OCI-LY1 (cell line): ENCODE results near the gene SLC38A3.

ENCODE experiments used
- EZH2 ChIP-seq: fragments of 200-600 bp; sonication (generic), shearing (Covaris generic); IDR thresholded peaks from 2 replicates; pipeline ENCODE4 v1.8.0; 2017; ENCODE audit warnings: borderline replicate concordance, mixed run types, mild to moderate bottlenecking, antibody characterized with exemption, low read length, moderate library complexity, mixed read lengths
- TF ChIP-seq, protein P1 (sequence below): fragments of 200-600 bp; sonication (generic), shearing (Covaris generic); IDR thresholded peaks from 2 replicates; pipeline ENCODE4 v1.5.1; 2017; ENCODE audit warnings: mild to moderate bottlenecking, antibody characterized with exemption, low read length, moderate library complexity, mixed read lengths

DNA sequence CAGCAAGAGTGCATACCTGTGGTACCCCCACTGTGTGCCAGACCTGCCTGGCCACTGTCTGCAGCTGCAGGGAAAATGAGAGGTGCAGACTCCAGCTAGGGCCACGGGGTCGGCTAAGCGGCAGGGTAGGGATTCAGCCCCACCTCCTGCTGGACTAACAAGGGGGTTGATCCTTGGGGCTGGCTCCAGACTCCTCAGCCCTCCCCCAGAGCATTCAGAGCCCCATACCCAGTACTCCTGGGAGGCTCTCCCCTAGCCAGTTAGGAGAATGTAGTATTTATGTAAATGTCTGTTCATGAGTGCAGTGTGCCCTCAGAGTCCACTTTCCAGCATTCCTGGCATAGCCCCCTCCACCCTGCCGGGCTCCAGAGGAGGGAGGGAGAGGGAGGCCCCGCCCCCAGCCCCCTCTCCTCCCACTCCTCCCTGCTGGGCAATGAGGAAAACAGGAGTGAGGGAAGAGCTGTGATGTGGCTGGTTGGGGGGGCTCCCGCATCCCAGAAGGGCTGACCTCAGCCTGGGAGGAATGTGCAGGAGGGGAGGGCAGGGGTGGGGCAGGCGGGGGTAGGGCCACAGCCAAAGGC lies 59.4 kb downstream of the SLC38A3 start:
- TF ChIP-seq, protein P1, sequence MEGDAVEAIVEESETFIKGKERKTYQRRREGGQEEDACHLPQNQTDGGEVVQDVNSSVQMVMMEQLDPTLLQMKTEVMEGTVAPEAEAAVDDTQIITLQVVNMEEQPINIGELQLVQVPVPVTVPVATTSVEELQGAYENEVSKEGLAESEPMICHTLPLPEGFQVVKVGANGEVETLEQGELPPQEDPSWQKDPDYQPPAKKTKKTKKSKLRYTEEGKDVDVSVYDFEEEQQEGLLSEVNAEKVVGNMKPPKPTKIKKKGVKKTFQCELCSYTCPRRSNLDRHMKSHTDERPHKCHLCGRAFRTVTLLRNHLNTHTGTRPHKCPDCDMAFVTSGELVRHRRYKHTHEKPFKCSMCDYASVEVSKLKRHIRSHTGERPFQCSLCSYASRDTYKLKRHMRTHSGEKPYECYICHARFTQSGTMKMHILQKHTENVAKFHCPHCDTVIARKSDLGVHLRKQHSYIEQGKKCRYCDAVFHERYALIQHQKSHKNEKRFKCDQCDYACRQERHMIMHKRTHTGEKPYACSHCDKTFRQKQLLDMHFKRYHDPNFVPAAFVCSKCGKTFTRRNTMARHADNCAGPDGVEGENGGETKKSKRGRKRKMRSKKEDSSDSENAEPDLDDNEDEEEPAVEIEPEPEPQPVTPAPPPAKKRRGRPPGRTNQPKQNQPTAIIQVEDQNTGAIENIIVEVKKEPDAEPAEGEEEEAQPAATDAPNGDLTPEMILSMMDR: no peak
- TF ChIP-seq EZH2: no peak
